Activated CD8-positive, alpha-beta memory T cell treated with anti-CD3 and anti-CD28 coated beads, Interleukin-2, amount 50 U/mL, for 1 hour (primary cell): ENCODE results near the gene CORO7.
A peak's percentile ranks its signal among the peaks of the same experiment; 100 is the strongest.

ENCODE experiments used
- DNase-seq: peaks from one replicate; pipeline ENCODE4 v3.0.0-alpha.2; 2020; ENCODE audit errors: extremely low read depth

Gene CORO7

GRCh38 chr16:4426021-4426684 is 9.8 kb upstream of the CORO7 start:
- no peak for DNase-seq

- peak; percentile 74 for DNase-seq
Observed at GRCh38 chr16:4425378-4426020, 9.1 kb upstream of the CORO7 start, which contains the start of gene DNAJA3. Gene DNAJA3, plus strand, starts transcription at chr16:4425868. Its CDS starts 14 bp downstream, at chr16:4425882.

- DNase-seq, result no peak
Observed at GRCh38 chr16:4420505-4421105, 4.2 kb upstream of the CORO7 start.

GRCh38 chr16:4419402-4419959 is 3.1 kb upstream of the CORO7 start:
- DNase-seq, result no peak

- no peak for DNase-seq
Observed at GRCh38 chr16:4415538-4416199, 727 bp downstream of the CORO7 start.

GRCh38 chr16:4414187-4414917 is 2.0 kb downstream of the CORO7 start:
- peak; percentile 71 for DNase-seq

GRCh38 chr16:4412854-4413253 is 3.5 kb downstream of the CORO7 start:
- DNase-seq, result no peak

GRCh38 chr16:4412159-4412558 is 4.2 kb downstream of the CORO7 start:
- DNase-seq, result no peak

GRCh38 chr16:4411684-4412083 is 4.7 kb downstream of the CORO7 start:
- no peak for DNase-seq

GRCh38 chr16:4410335-4411075 is 5.9 kb downstream of the CORO7 start:
- no peak for DNase-seq

- DNase-seq, result no peak
Observed at GRCh38 chr16:4409081-4409932, 7.1 kb downstream of the CORO7 start.

- DNase-seq, result no peak
Observed at GRCh38 chr16:4408323-4408690, 8.1 kb downstream of the CORO7 start.

- no peak for DNase-seq
Observed at GRCh38 chr16:4407543-4408322, 8.7 kb downstream of the CORO7 start.

- DNase-seq, result no peak
Observed at GRCh38 chr16:4404967-4405696, 11.3 kb downstream of the CORO7 start.

- no peak for DNase-seq
Observed at GRCh38 chr16:4404247-4404966, 12.0 kb downstream of the CORO7 start.

- no peak for DNase-seq
Observed at GRCh38 chr16:4403133-4403949, 13.1 kb downstream of the CORO7 start.
